HG03432 (cell line): Measurements from ENCODE around the gene CRYBB1.

Experiments used
- ATAC-seq: cut with Tn5 transposase; IDR thresholded peaks from one replicate; pipeline ENCODE4 v1.9.1; 2021; ENCODE audit warnings: mild to moderate bottlenecking, moderate library complexity; ENCODE audit not compliant: unreplicated experiment

CRYBB1 gene

DNA sequence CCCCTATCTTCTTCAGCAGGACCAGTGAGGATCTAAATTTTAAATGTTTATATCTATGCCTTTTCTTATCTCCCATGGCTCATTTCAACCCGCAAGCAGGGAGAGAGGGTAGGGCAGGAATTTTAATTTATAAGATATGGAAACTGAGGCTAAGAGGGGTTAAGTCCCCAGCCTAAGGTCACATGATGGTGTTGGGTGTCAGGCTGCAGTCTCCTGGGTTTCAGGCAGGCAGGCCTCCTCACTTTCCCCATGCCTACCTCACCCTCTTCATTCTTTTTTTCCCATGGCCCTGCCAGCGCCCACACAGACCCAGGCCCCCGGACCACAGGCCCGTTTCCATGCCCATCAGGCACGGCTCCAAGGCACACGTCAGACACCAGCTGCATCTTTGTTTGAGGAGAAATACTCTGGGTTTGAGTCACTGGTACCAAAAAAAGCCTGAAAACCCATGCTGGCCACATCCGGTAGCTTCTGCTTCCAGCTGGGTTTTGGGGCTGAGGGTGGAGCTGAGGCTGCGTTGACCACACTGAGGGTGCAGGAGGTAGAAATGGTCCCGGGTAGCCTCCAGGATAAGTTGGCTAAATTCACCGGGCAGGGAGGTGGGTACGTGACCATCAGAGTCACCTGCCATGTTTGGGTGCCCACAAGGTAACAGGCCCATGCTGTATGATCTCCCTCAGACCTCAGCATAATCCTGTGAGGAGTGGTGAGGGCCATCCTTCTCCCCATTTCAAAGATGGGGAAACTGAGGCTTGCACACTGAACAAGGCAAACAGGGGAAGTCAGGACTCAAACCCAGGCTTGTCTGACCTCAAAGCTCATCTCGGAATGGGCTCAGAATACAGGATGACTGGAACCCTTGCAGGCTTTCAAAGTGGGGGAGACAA, 7.5 kb downstream of the CRYBB1 start:
- peak; percentile 85 for ATAC-seq

DNA sequence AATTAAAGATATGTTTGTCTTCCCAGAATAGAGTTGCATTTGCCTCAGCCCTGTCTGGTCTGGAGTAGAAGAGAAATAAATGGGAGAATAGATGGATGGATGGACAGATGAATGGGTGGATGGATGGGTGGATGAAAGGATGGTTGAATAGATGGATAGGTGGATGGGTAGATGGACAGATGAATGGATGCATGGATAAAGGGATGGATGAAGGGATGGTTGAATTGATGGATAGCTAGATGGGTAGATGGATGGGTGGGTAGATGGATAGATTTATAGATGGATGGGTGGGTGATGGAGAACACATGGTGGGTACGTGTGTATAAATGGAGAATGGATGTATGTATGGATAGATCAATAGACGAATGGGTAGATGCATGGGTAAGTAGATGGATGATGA, 8.5 kb downstream of the CRYBB1 start:
- ATAC-seq = no peak

DNA sequence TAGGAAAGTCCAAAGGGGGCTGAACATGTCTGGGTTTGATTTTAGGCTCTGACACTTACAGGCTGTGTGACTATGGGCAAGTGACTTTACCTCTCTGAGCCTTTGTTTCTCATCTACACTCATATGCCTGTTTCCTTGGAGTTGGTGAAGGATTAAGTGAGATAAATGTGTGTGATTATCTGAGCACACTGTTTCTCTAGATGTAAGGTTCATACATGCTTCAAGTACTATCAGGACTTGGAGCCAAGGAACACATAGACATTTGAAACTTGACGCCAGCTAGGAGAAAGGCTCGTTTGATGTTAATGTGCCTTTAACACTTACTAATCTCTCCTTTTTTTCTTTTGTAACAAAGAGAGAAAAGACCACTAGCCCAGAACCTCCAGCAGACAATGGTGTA, 9.7 kb downstream of the CRYBB1 start:
- ATAC-seq = no peak

DNA sequence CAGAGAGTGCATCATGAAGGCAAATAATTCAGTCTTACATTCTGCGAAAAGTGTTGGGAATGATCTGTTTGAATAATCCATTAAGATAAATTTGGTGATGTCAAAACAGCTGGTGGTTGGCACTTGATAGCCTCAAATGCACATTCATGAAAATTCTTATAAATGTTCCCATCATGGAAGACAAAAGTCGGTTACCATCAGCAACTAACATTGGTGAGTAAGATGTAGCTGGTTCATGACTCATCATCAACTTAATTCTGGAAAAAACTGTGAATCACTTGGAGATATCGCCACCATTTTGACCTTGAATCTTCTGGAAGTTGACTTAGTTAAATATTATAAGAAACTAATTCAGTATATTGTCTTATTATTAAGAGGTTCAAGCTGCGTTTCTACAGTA, 11.2 kb downstream of the CRYBB1 start:
- ATAC-seq = no peak

DNA sequence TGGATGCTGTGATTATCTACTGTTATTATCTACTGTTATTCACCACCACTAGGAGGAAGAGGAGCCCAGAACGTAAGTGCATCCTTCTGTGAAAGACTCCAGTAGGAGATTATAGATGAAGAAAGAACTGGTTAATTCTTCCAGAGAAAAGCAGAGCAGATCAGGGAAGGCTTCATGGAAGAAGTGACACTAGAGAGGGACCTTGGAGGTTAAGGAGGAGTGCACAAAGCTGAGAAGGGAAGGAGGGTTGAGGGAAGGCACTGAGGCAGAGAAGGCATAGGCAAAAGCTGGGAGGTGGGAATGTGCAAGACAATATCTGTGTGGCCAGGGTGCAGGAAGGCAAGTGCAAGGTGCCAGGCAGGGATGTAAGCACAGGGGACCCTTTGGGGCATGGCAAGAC, 13.5 kb downstream of the CRYBB1 start:
- ATAC-seq = no peak

DNA sequence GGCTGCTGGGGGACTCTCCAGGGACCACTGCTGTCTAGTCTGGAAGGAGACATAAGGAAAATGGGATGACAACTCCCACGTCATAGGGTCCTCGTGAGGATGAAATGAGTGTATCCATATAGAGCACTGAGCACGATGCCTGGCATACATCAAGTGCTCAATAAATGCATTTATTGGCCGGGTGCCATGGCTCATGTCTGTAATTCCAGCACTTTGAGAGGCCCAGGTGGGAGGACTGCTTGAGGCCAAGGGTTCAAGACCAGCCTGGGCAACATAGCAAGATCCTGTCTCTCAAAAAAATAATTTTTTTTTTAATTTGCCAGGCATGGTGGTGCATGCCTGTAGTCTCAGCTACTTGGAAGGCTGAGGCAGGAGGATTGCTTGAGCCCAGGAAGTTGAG, 15.7 kb downstream of the CRYBB1 start:
- no peak for ATAC-seq

DNA sequence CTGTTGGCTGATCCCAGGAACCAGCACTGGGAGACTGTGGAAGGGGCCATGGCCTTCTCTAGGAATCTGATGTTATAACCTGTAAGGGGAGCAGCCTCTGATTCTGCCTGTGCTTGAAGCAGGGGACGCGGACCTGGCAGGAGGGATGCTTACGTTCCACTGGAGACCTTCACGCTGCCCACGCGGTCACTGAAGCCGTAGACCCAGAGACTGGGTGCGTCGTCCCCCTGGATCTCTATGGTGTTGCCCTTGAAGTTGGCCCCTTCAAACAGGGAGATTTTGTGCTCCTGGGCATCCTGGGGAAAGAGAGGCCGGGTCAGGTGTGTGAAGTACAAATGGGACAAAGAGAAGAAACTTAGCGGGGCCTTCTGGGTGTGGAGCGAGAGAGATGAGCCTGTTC, 16.1 kb downstream of the CRYBB1 start:
- no peak for ATAC-seq

DNA sequence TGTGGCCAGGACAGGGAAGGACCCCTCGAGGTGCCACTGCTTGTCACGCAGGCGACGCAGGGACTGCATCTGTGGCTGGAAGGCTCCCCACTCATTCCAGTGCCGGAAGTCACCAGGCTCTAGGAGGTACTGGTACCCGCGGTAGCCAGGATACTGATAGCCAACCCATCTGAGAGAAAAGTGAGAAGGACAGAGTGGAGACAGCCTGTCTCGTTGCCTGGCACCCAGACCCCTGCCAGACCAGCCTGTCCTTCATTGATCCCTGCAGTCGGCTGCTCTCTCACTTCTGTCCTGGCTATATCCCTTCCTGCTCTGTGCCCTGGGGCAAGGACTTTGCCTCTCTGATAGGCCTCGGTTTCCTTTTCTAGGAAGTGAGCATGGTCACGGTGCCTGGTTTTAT, 18.3 kb downstream of the CRYBB1 start:
- no peak for ATAC-seq

DNA sequence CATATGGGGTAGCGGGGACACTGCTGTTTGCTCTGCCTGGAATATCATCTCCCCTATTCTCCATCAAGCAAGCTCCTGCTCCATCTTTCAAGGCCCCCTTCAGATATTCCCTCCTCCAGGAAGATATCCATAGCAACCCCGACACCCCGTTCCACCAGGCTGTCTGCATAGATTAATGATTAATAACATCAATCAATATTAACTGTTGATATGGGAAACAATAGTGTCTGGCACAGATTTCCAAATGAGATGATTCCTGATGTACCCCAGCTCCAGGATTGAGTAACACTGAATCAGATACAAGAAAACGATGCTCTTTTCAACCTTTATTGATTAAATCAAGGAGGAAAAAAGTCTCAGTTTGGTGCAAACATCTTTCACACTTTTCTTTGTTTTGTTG, 20.3 kb downstream of the CRYBB1 start:
- no peak for ATAC-seq

DNA sequence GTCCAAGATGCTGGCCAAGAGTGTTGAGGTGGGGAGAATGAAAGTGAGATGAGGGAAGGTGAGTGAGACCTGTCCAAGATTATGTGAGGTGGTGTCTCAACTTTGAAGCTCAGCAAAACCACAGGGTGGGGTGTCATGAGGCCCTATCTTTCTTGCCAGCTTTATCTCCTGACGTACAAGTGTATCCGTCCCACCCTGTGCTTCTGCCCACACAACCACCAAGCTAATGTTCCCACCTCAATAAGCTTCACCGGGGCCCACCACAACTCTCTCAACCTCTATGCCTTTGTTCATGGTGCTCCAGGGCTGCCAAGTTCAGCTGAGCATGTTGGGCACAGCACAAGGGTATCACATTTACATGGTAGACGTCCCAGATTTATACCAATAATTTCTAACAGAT, 20.8 kb downstream of the CRYBB1 start:
- no peak for ATAC-seq

DNA sequence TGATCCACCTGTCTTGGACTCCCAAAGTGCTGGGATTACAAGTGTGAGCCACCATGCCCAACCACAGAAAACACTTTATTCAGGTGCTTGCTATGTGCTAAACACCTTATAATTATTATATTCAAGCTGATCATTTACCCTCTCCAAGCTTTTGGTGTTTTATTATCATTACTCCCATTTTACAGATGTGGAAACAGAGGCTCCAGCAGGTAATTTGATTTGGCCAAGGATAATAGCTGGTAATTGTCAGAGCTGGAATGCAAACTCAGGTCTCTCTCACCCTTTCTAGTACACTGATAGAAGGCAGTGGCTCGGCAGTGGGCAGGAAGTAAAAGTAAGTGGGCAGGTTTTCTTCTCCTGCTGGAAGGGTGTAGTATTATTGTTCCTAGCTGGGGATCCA, 24.1 kb downstream of the CRYBB1 start:
- no peak for ATAC-seq

DNA sequence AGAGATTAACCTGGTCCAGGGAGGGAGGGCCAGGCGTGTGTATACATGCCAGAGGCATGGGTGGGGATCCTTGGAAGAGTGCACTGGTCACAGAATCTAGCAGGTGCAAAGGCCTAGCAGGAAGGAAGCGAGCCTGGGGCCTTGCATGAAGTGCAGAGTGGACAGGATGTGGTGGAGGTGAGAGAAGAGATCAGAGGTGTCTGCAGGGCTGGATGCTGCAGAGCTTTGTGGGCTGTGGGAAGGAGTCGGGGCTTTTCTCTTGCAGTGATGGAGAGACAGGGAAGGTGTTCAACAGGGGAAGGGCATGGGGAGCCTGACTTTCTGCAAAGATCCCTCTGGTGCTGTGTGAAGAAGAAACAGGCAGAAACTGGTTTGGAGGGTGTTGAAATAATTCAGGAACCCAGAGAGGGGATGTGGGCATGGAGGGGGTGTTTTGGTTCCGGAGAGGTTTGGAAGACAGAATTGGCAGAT, 25.4 kb downstream of the CRYBB1 start:
- peak; percentile 69 for ATAC-seq

DNA sequence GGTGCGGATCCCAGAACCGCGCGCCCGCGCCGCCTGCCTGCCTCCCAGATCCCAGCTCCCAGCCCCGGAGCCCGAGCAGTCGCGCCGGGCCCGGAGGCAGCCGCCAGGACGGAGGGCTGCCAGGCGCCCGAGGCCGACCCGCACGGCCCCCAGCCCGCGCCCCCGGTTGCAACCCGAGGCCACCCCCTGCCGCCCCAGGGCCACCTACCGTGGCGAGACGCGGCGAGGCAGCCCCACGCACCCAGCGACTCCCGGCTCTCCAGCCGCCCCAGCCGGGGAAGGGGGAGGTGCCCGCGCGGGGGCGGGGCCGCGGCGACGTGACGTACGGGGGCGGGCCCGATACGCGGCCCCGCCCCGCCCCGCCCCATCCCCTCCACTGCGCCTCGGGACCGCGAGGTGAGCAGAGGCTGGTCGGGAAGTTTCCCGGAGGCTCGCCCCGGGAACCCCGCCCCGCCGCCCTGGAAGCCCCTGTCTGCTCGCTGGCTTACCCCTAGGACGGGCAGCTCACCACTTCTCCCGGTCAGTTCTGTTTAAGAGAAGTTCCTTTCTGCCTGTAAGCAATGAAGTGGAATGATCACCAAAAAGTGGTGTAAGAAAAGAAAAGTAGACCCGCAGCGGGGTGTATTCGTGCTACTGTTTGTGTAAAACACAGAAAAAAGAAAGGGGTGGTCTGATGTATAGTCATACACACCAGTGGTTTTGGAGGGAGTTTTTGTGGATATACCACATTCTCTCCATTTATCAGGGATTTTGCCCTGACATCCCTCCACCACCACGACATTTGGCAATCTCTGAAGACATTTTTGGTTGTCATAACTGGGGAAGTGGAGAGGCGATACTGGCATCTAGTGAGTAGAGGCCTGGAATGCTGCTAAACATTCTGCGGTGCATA, 27.7 kb downstream of the CRYBB1 start, which contains the start of gene TPST2:
Gene TPST2 (minus strand): TSS at position 288 of the 892 bp plus-strand sequence. CDS start 48,502 bp downstream, outside the sequence.
- ATAC-seq = peak; percentile 73

DNA sequence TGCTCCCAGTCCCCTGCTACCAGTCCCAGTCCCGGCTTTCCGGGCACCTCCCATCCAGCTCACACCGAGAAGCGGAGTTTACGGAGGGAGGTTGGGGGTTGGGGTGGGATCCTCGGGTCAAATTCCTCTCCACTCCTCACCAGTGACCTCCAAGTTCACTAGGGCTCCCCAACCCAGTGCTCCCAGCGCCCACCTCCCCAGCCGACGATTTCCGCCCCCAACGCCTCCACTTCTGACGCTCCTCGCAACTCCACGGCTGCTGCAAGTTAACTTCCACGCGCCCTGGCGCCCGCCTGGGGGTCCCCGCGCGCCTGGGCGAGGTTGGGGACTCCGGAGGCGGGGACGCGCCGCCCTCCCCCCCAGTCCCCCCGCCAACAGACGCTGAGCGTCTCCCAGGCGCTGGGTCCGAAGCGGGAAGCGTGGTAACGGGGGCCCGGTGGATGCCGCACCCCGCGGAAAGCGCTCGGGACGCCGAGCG, 28.4 kb downstream of the CRYBB1 start:
- ATAC-seq = peak; percentile 2

DNA sequence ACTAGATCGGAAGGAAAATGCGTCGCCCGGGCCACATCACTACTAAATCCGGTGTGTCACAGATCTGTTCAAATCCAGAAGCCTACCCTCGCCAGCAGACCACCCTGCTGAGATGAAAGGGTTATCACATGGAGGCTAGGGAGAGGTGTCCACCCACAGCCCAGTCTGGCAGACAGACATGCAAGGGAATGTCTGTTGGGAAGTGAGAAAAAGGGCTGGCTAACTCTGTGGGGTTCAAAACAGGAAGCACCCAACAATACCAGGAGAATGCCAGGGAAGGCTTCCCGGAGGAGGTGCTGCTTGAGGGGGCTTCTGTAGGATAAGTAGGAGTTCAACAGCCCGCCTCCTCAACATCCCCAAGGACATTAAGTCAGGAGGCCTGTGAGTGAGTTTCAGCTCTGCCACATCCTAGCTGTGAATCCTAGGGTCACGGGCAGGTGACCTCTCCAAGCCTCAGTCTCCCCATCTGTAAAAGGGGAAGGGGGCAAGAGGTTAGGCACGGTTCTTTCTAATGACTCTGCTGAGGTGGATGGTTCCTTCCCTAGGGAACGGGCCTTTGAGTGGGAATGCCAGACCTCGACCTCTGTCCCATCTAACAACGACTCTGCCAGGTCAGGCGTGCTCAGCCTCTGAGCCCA, 29.0 kb downstream of the CRYBB1 start:
- no peak for ATAC-seq

DNA sequence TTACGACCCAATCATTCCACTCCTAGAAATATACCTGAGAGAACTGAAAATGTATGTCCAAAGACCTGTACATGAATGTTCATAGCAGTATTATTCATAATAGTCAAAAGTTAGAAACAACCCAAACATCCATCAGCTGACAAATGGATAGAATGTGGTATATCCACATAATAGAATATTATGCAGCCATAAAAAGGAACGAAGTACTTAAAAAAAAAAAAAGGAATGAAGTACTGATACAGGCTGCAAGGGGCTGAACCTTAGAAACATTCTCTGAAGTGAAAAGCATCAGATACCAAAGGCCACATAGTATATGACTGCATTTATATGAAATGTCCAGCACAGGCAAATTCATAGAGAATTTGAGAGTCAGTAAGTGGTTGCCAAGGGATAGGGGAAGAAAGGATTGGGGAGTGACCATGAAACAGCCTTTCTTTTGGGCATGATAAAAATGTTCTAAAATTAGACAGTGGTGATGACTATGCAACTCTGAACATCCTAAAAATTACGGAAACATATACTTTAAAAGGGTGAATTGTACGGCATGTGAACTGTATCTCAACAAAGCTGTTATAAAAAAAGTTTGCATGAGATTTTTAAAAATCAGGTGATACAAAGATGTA, 29.7 kb downstream of the CRYBB1 start:
- no peak for ATAC-seq

DNA sequence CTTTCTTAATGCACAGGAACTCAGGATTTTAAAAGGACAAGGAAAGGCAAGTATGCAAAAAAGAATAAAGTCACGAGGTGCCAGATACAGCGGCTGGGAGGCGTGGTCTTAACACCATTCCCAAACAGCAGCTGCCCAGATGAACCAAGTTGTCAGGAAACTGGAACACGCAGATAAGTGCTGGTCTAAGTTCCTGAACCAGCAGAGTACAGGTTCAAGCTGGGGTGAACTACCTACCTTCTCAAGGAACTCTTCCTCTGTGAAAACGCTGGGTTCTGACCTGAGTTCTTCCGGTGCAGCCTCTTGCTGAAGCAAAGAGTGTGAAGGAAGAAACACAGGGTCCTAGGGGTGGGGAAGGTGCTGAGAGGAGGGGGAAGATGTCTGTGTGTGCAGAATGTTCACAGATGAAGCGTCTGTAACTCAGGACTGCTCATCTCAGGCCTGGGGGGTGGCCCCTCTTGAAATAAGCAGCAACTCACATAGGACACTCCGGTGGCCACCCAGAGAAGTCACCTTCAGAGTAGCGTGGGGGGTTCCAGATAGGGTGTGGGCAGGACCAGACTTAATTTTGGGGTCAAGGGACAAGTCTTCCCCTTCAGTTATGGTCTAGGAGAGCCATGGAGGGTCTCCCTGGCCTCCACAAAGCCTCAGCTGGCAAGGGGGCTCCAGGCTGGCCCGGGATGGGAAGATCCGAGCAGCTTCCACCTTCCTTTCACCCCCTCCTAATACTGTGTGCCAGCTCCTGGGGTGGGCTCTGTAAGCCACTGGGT, 31.1 kb downstream of the CRYBB1 start:
- no peak for ATAC-seq

DNA sequence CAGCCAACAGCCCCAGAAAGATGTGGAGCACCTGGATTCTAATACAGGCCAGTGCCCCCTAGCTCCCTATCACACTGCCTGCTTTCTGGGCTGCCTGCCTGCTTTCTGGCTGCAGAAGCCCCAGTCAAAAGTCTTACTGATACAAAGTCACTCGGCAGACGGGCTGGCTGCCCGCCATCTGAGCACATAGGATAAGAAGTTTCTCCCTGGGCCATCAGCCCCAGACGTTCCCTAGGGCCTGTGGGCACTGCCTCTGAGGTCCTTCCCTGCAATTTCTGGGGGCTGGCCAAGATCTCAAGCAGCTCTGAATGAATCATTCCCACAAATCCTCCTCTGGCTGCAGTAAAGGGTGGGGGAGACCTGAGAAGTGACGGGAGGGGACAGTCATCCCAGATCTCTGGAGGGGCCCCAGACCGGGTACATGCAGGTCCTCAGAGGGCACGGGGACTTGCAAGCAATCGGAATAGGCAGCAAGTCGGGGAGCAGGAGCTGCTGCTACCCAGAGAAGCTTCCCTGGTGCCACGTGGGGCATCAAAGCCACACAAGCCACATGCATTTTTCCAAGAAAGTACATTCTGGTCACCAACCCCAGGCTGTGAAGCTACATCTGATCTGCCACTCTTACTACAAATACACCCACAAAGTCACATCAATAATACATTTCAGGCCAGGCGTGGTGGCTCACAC, 32.6 kb downstream of the CRYBB1 start:
- ATAC-seq = no peak

DNA sequence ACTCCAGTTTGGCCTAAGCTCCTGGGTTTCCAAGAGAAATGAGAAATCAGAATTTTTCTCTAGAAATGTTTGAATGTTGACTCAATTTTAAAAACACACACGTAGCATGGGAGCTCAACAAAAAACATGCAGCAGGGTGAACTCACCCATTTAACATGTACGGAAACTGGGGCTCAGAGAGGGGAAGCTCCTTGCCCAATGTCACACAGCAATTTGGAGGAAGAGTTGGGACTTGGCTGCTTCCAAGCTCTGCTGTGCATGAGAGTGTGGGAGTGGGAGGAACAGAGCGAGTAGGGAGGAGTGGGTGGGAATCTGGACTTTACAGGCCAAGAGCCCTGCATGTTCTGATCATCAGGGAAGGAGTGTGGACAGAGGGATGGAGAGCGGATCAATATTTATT, 33.8 kb downstream of the CRYBB1 start:
- ATAC-seq = no peak
